Esophagus squamous epithelium (tissue), 5 donors: ENCODE measurements around the gene PKP2. TPM values are rescaled to one million over a fixed set of nuclear protein-coding genes. Genes with fewer than 3 reads are reported as not detected.

Experiments used
- DNase-seq: peaks from one replicate; lab custom pipeline; 2025; lab: John Stamatoyannopoulos, UW
- H3K27ac ChIP-seq, 4 donors: fragments of 200-600 bp; sonication (generic); one replicate each; pipeline ENCODE4 v1.5.1; 2016 to 2019; ENCODE audit warnings: mild to moderate bottlenecking in 1 of 4
- H3K27me3 ChIP-seq, 4 donors: fragments of 200-600 bp; sonication (generic); 1 replicate in 3 of 4; 2 replicates in 1 of 4; pipeline versions ENCODE4 v1.5.1 to v1.6.0; 2017 to 2021; ENCODE audit warnings: antibody characterized with exemption in 1 of 4
- H3K36me3 ChIP-seq, 3 donors: fragments of 200-600 bp; sonication (generic); one replicate each; pipeline ENCODE4 v1.5.1; 2016 to 2019
- H3K4me1 ChIP-seq, 3 donors: fragments of 200-600 bp; sonication (generic); one replicate each; pipeline ENCODE4 v1.5.1; 2017 to 2019
- H3K4me3 ChIP-seq, 4 donors: fragments of 200-600 bp; sonication (generic); 1 replicate in 3 of 4; 2 replicates in 1 of 4; pipeline ENCODE4 v1.5.1; 2016 to 2019; ENCODE audit warnings: mild to moderate bottlenecking in 2 of 4, moderate library complexity in 1 of 4
- H3K9me3 ChIP-seq, 3 donors: fragments of 200-600 bp; sonication (generic); one replicate each; pipeline ENCODE4 v1.5.1; 2016 to 2019
- POLR2A ChIP-seq, 4 donors: fragments of 450-650 bp; IDR thresholded peaks; one replicate each; pipeline ENCODE4 v1.6.1; 2017; ENCODE audit warnings: antibody characterized with exemption in 4 of 4, mild to moderate bottlenecking in 4 of 4, moderate library complexity in 3 of 4
- WGBS, 2 donors: methylation state at CpG; one replicate each; pipeline ENCODE4 v1.1.5; 2018; 5-methylcytosine and 5-hydroxymethylcytosine counted together
- intact Hi-C: fragments of 100-400 bp; cut with DNase I; formaldehyde crosslinking; loops from one replicate; pipeline ENCODE4 v1.15.0; 2022
- total RNA-seq, 4 donors: library from RNA; depleted of rRNA; stranded (reverse); fragments of >200 nt; gene quantifications; one replicate each; pipeline ENCODE4 v1.1.0, GENCODE V29; 2016
- TF ChIP-seq, protein P1 (sequence below), 6 experiments: fragments of 450-650 bp in 4 of 6; fragments of 200-600 bp in 2 of 6; sonication (generic) in 2 of 6; IDR thresholded peaks; one replicate each; pipeline ENCODE4 v1.5.1; 2016 to 2019; ENCODE audit warnings: antibody characterized with exemption in 6 of 6, mild to moderate bottlenecking in 4 of 6, moderate library complexity in 4 of 6
- donor health status: DM: yes; HTN: yes; CAD: no.

The PKP2 gene
- total RNA-seq, 4 donors from 2014 or later = 8.5 to 22.5 (median 21.6) TPM

DNA sequence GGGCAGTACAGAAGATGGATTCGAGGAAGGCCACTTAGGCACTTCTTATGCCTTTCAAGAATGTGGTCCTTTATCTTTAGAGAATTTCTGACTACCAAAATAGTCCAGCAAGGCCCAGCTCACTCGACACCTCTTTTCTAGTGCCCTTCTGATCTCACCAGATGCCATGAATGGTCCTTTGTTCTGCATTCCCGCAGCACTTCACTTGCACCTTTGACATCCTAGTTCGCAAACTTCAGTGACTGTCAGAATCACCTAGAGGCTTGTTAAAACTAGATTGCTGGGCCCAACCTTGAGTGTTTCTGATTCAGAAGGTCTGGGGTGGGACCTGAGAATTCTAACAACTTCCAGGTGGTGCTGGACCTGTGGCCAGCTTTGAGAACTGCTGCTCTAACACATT is 56.7 kb downstream of the PKP2 start:
- H3K9me3 ChIP-seq = no peaks in the 10 kb centered on the region
- WGBS, 2 donors = 48 to 54% methylated on average over 4 of the region's 4 CpGs
- TF ChIP-seq POLR2A (IDR thresholded peaks at IDR 0.05) = no peak
- TF ChIP-seq, protein P1, sequence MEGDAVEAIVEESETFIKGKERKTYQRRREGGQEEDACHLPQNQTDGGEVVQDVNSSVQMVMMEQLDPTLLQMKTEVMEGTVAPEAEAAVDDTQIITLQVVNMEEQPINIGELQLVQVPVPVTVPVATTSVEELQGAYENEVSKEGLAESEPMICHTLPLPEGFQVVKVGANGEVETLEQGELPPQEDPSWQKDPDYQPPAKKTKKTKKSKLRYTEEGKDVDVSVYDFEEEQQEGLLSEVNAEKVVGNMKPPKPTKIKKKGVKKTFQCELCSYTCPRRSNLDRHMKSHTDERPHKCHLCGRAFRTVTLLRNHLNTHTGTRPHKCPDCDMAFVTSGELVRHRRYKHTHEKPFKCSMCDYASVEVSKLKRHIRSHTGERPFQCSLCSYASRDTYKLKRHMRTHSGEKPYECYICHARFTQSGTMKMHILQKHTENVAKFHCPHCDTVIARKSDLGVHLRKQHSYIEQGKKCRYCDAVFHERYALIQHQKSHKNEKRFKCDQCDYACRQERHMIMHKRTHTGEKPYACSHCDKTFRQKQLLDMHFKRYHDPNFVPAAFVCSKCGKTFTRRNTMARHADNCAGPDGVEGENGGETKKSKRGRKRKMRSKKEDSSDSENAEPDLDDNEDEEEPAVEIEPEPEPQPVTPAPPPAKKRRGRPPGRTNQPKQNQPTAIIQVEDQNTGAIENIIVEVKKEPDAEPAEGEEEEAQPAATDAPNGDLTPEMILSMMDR (IDR thresholded peaks at IDR 0.05) = no peak
- no peak overlapping the region for H3K27ac ChIP-seq
- no peak overlapping the region for H3K4me3 ChIP-seq
- no peaks in the 10 kb centered on the region for H3K27me3 ChIP-seq
- no peak for DNase-seq
- H3K4me1 ChIP-seq = peaks cover 0 to 9% (median 0%) of the 10 kb centered on the region in 3 donors
- intact Hi-C loops = no loop called here
- H3K36me3 ChIP-seq = peaks cover 0 to 10% (median 0%) of the 10 kb centered on the region in 3 donors

DNA sequence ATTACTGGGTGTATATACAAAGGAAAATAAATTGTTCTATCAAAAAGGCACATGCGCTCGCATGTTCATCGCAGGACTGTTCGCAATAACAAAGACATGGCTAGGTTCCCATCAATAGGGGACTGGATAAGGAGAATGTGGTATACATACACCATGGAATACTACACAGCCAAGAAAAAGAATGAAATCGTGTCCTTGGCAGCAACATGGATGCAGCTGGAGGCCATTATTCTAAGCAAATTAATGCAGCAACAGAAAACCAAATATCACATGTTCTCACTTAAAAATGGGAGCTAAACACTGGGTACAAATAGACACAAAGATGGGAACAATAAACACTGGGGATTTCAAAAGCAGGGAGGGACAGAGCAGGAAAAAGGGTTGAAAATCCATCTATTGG is 58.6 kb downstream of the PKP2 start:
- TF ChIP-seq, protein P1 (IDR thresholded peaks at IDR 0.05) = no peak
- no peak for TF ChIP-seq POLR2A (IDR thresholded peaks at IDR 0.05)
- Histone ChIP-seq H3K27me3 (no peaks in the 10 kb centered on the region), H3K27ac (no peak overlapping the region), H3K9me3 (no peaks in the 10 kb centered on the region), H3K4me1 (no peaks in the 10 kb centered on the region), H3K36me3 (peaks cover 0 to 10% (median 0%) of the 10 kb centered on the region in 3 donors), H3K4me3 (no peak overlapping the region)
- WGBS, 2 donors = 94 to 98% methylated on average over 5 of the region's 5 CpGs
- intact Hi-C loops = no loop called here
- no peak for DNase-seq

DNA sequence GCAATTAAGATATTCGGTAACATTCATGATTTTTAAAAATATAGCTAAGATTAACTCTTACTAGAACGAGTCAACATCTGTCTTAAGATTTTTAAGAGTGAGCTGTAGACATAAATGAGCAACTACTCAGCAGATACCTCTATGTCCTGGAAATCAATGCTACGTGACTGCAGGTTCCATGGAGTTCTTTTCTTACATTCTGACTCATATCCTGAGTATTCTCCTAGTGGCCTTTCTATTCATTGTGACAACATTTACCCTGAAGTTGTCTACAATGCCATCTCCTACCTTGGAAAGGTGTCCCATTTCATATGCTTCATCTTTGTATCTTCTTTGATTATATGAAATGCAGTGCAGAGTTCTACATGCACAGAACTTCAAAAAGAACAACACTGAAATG is 59.9 kb downstream of the PKP2 start:
- no peak for DNase-seq
- intact Hi-C loops = no loop called here
- 78 to 79% methylated on average over 3 of the region's 3 CpGs for WGBS, 2 donors

DNA sequence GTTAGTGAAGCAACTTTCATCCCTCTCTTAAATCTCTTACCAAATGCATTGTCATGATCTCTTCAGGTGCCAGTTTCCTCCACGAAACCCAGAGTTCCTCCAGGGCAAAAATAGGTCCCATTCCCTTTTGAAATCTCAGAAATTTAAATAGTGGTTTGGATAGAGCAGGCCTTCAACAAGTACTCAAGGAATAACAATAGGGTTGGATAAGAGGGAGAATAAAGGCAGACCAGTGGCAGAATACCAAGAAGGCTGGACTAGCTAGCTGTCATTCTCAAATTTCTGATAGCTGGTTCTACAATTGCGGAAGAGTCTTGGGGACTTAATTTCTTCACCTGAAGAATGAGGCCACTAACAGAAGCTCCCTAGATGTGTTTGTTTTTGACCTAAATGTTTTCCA is 62.5 kb downstream of the PKP2 start:
- intact Hi-C loops = no loop called here
- no peak for DNase-seq
- Histone ChIP-seq H3K4me3 (no peak overlapping the region), H3K4me1 (no peaks in the 10 kb centered on the region), H3K27ac (no peak overlapping the region), H3K27me3 (no peaks in the 10 kb centered on the region), H3K36me3 (no peaks in the 10 kb centered on the region), H3K9me3 (no peaks in the 10 kb centered on the region)
- TF ChIP-seq, protein P1 (IDR thresholded peaks at IDR 0.05) = no peak
- TF ChIP-seq POLR2A (IDR thresholded peaks at IDR 0.05) = no peak
- 72 to 88% methylated on average over 2 of the region's 2 CpGs for WGBS, 2 donors

More for the DNA sequence above, 59.9 kb downstream of the PKP2 start:
- Histone ChIP-seq H3K27ac (no peak overlapping the region), H3K9me3 (no peaks in the 10 kb centered on the region), H3K27me3 (no peaks in the 10 kb centered on the region), H3K4me3 (no peak overlapping the region), H3K36me3 (peaks cover 0 to 10% (median 0%) of the 10 kb centered on the region in 3 donors), H3K4me1 (no peaks in the 10 kb centered on the region)
- no peak for TF ChIP-seq POLR2A (IDR thresholded peaks at IDR 0.05)
- TF ChIP-seq, protein P1 (IDR thresholded peaks at IDR 0.05) = no peak

- 63 to 70% methylated on average over 2 of the region's 2 CpGs for WGBS, 2 donors
- Histone ChIP-seq H3K27me3 (no peaks in the 10 kb centered on the region), H3K4me1 (no peaks in the 10 kb centered on the region), H3K4me3 (no peak overlapping the region), H3K36me3 (no peaks in the 10 kb centered on the region), H3K27ac (no peak overlapping the region), H3K9me3 (no peaks in the 10 kb centered on the region)
- no peak for TF ChIP-seq POLR2A (IDR thresholded peaks at IDR 0.05)
- TF ChIP-seq, protein P1 (IDR thresholded peaks at IDR 0.05) = no peak
- DNase-seq = no peak
- intact Hi-C loops = no loop called here
These were observed 68.0 kb downstream of the PKP2 start for GRCh38 chr12:32828552-32828951.
